ENCODE measurements around the gene NFILZ. TPM values are rescaled to one million over a fixed set of nuclear protein-coding genes. Genes with fewer than 3 reads are reported as not detected.

Gene NFILZ
- polyA plus RNA-seq, 3 donors, result not detected

DNA sequence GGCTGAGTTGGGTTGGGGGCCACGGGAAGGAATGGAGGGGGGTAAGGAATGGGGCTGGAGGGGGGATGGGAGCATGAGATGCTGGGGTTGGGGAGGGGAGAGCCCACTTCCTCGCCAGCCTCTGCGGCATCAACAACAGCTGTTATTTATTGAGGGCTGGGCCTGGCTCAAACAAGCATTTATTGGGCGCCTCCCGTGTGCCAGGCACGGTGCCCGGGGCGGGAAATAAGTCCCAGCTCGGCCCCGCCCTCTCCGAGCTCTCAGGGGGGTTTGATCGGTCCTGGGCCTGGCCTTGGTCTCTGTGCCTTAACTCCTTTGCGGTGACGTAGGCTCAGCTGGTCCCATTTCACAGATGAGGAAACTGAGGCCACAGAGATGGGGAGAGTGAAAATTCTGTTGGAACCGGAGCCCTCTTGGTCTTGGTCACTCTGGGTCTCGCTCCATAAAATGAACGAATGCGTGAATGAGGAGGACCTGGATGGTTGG is 19.0 kb upstream of the NFILZ start:
- H3K4me3 Mint-ChIP-seq, result peak overlapping the region in 1 of 2 donors; percentile 39
- Histone ChIP-seq H2AFZ (ENCODE audit: insufficient read depth, low read depth, low read length, poor library complexity, severe bottlenecking) (no peak overlapping the region), H3K9me3 (replicated peaks in 1 of 2; ENCODE audit: control insufficient read depth in 1 of 2, insufficient read depth in 1 of 2, low read length in 2 of 2) (no peaks in the 10 kb centered on the region), H3K27me3 (ENCODE audit: control insufficient read depth in 2 of 2, insufficient read depth in 2 of 2, low read length in 2 of 2) (peaks cover 6 to 33% of the 10 kb centered on the region in 2 donors), H3K4me3 (replicated peaks in 1 of 3; ENCODE audit: low read depth in 2 of 3, low read length in 3 of 3) (no peak overlapping the region), H3K4me1 (ENCODE audit: control insufficient read depth in 1 of 2, insufficient read depth in 2 of 2, low read length in 2 of 2) (peaks cover 28 to 34% of the 10 kb centered on the region in 2 donors), H4K20me1 (ENCODE audit: insufficient read depth, low read length) (no peaks in the 10 kb centered on the region), H3K4me2 (replicated peaks; ENCODE audit: extremely low read depth, low read length, poor library complexity, severe bottlenecking) (no peak overlapping the region), H3K27ac (ENCODE audit: low read depth in 1 of 2, low read length in 2 of 2) (no peak overlapping the region), H3K9ac (ENCODE audit: insufficient read depth, low read length, poor library complexity, severe bottlenecking) (no peak overlapping the region), H3K79me2 (ENCODE audit: insufficient read depth, low read length) (no peaks in the 10 kb centered on the region), H3K36me3 (replicated peaks in 1 of 2; ENCODE audit: control insufficient read depth in 1 of 2, insufficient read depth in 2 of 2, low read length in 2 of 2) (no peaks in the 10 kb centered on the region)
- H3K9me3 Mint-ChIP-seq, result peaks cover 0 to 6% (median 1%) of the 10 kb centered on the region in 7 donors
- H3K36me3 Mint-ChIP-seq, result peaks cover 0 to 9% of the 10 kb centered on the region in 2 donors
- H3K4me1 Mint-ChIP-seq, result peaks cover 31% of the 10 kb centered on the region
- peak overlapping the region in 1 of 7 donors; percentile 53 for H3K27ac Mint-ChIP-seq
- intact Hi-C loops (cut with micrococcal nuclease), result loop anchor here in 1 of 2 donors (10.0 kb wide), 1 partner anchor 83 kb away; the partner anchor contains the start of gene ACTL9
- peaks cover 24 to 57% (median 43%) of the 10 kb centered on the region in 3 donors for H3K27me3 Mint-ChIP-seq (ENCODE audit: low read depth in 3 of 3)
- no peak for DNase-seq
- TF ChIP-seq, protein P1, sequence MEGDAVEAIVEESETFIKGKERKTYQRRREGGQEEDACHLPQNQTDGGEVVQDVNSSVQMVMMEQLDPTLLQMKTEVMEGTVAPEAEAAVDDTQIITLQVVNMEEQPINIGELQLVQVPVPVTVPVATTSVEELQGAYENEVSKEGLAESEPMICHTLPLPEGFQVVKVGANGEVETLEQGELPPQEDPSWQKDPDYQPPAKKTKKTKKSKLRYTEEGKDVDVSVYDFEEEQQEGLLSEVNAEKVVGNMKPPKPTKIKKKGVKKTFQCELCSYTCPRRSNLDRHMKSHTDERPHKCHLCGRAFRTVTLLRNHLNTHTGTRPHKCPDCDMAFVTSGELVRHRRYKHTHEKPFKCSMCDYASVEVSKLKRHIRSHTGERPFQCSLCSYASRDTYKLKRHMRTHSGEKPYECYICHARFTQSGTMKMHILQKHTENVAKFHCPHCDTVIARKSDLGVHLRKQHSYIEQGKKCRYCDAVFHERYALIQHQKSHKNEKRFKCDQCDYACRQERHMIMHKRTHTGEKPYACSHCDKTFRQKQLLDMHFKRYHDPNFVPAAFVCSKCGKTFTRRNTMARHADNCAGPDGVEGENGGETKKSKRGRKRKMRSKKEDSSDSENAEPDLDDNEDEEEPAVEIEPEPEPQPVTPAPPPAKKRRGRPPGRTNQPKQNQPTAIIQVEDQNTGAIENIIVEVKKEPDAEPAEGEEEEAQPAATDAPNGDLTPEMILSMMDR (IDR thresholded peaks at IDR 0.05), result no peak
- WGBS (ENCODE audit: insufficient coverage), result 39% methylated on average over 15 of the region's 18 CpGs

DNA sequence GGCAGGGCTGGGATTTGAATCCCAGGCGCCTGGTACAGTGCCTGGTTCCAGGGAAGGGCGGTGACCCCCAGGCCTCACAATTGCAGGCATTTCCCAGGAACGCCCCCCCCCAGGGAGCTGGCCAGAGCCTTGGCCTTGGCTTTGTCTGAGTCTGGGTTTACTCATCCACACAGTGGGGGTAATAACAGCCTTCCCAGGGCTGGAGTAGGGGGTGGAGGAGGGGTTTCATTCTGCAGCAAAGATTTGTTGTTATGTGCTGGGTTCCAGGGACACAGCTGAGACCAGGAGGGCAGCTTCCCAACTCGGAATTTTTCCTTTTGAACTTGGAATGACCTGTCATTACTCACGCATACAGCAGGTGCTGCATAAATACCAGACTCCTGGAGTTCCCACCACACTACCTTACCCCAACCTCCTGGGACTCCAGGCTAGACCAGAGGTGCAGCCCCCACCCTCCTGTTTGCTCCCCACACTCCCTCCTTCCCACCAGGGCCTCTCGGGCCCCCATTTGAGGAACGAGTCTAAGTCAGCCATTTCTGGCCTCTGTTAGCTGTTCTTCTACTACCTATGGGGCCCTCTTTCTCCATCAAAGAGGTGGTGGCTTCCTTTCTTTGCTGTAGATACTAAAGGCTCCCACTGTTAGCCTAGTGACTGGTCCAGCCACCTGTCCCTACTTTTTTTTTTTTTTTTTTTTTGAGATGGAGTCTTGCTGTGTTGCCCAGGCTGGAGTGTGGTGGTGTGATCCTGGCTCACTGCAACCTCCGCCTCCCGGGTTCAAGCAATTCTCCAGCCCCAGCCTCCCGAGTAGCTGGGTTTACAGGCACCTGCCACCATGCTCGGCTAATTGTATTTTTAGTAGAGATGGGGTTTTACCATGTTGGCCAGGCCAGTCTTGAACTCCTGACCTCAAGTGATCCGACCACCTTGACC is 18.3 kb upstream of the NFILZ start:
- Histone ChIP-seq H3K27me3 (ENCODE audit: control insufficient read depth in 2 of 2, insufficient read depth in 2 of 2, low read length in 2 of 2) (peaks cover 6 to 34% of the 10 kb centered on the region in 2 donors), H3K4me1 (ENCODE audit: control insufficient read depth in 1 of 2, insufficient read depth in 2 of 2, low read length in 2 of 2) (peaks cover 28 to 34% of the 10 kb centered on the region in 2 donors), H3K9ac (ENCODE audit: insufficient read depth, low read length, poor library complexity, severe bottlenecking) (no peak overlapping the region), H4K20me1 (ENCODE audit: insufficient read depth, low read length) (no peaks in the 10 kb centered on the region), H3K4me2 (replicated peaks; ENCODE audit: extremely low read depth, low read length, poor library complexity, severe bottlenecking) (no peak overlapping the region), H3K36me3 (replicated peaks in 1 of 2; ENCODE audit: control insufficient read depth in 1 of 2, insufficient read depth in 2 of 2, low read length in 2 of 2) (no peaks in the 10 kb centered on the region), H3K4me3 (replicated peaks in 1 of 3; ENCODE audit: low read depth in 2 of 3, low read length in 3 of 3) (no peak overlapping the region), H3K27ac (ENCODE audit: low read depth in 1 of 2, low read length in 2 of 2) (no peak overlapping the region), H3K9me3 (replicated peaks in 1 of 2; ENCODE audit: control insufficient read depth in 1 of 2, insufficient read depth in 1 of 2, low read length in 2 of 2) (no peaks in the 10 kb centered on the region), H2AFZ (ENCODE audit: insufficient read depth, low read depth, low read length, poor library complexity, severe bottlenecking) (no peak overlapping the region), H3K79me2 (ENCODE audit: insufficient read depth, low read length) (no peaks in the 10 kb centered on the region)
- intact Hi-C loops (cut with micrococcal nuclease), result loop anchor here in 1 of 2 donors (10.0 kb wide), 1 partner anchor 83 kb away; the partner anchor contains the start of gene ACTL9
- peaks cover 0 to 9% of the 10 kb centered on the region in 2 donors for H3K36me3 Mint-ChIP-seq
- TF ChIP-seq, protein P1 (IDR thresholded peaks at IDR 0.05), result no peak
- peaks cover 25 to 57% (median 46%) of the 10 kb centered on the region in 3 donors for H3K27me3 Mint-ChIP-seq (ENCODE audit: low read depth in 3 of 3)
- H3K4me3 Mint-ChIP-seq, result peak overlapping the region in 1 of 2 donors; percentile 60
- H3K27ac Mint-ChIP-seq, result no peak overlapping the region
- WGBS (ENCODE audit: insufficient coverage), result 76% methylated on average over 6 of the region's 12 CpGs
- peaks cover 31% of the 10 kb centered on the region for H3K4me1 Mint-ChIP-seq
- DNase-seq, result no peak
- peaks cover 0 to 6% (median 1%) of the 10 kb centered on the region in 7 donors for H3K9me3 Mint-ChIP-seq
